OCI-LY1 (cell line): ENCODE results near the gene RHOV.

Experiments used
- CTCF ChIP-seq: fragments of 200-600 bp; sonication (generic), shearing (Covaris generic); IDR thresholded peaks from 2 replicates; pipeline ENCODE4 v1.5.1; 2017; ENCODE audit warnings: mild to moderate bottlenecking, antibody characterized with exemption, low read length, moderate library complexity, mixed read lengths
- EZH2 ChIP-seq: fragments of 200-600 bp; sonication (generic), shearing (Covaris generic); IDR thresholded peaks from 2 replicates; pipeline ENCODE4 v1.8.0; 2017; ENCODE audit warnings: borderline replicate concordance, mixed run types, mild to moderate bottlenecking, antibody characterized with exemption, low read length, moderate library complexity, mixed read lengths

GRCh38 chr15:40904552-40905201 is 30.6 kb upstream of the RHOV start:
- no peak for TF ChIP-seq CTCF
- no peak for TF ChIP-seq EZH2
